H1 (cell line): Measurements from ENCODE around the gene CIZ1. TPM values are rescaled to one million over a fixed set of nuclear protein-coding genes. Genes with fewer than 3 reads are reported as not detected.

Source experiments
- CTCF ChIA-PET: fragments of 300-600 bp; sonication (Branson Sonifier 250); formaldehyde crosslinking; loops from one replicate; lab custom pipeline; 2021; ENCODE audit not compliant: partially characterized antibody; lab: Charles Lee
- POLR2A ChIA-PET: fragments of 300-600 bp; sonication (Branson Sonifier 250); formaldehyde crosslinking; loops from one replicate; lab custom pipeline; 2021; ENCODE audit warnings: inconsistent platforms; ENCODE audit not compliant: partially characterized antibody; lab: Charles Lee
- DNase-seq, 2 experiments: peaks; one replicate each; pipeline versions ENCODE4 v3.0.0 to v3.0.0-alpha.2; 2010 to 2022; ENCODE audit warnings: low spot score in 2 of 2, low read depth in 1 of 2, mixed read lengths in 1 of 2
- FAIRE-seq: peaks from 2 replicates; lab custom pipeline; 2011; peaks lifted over from hg19 to GRCh38; lab: Jason Lieb, UNC
- H2AFZ ChIP-seq: 2 replicates; pipeline ENCODE4 v1.8.1; 2012; ENCODE audit warnings: low read length, inconsistent platforms
- H2AK5ac ChIP-seq: 2 replicates; pipeline ENCODE4 v1.6.1; 2013; ENCODE audit warnings: low read depth, low read length
- H2BK120ac ChIP-seq: replicated peaks from 2 replicates; pipeline ENCODE3; 2013; ENCODE audit warnings: low read depth, low read length, inconsistent platforms
- H2BK12ac ChIP-seq: 2 replicates; pipeline ENCODE4 v1.6.1; 2013; ENCODE audit warnings: low read depth, low read length
- H2BK15ac ChIP-seq: 2 replicates; pipeline ENCODE4 v1.6.1; 2013; ENCODE audit warnings: low read length
- H2BK20ac ChIP-seq: 2 replicates; pipeline ENCODE4 v1.6.1; 2013; ENCODE audit warnings: low read length
- H2BK5ac ChIP-seq: 2 replicates; pipeline ENCODE4 v1.6.1; 2013; ENCODE audit warnings: low read depth, low read length
- H3K14ac ChIP-seq: 2 replicates; pipeline ENCODE4 v1.6.1; 2013; ENCODE audit warnings: inconsistent platforms; ENCODE audit not compliant: insufficient read length
- H3K18ac ChIP-seq: 2 replicates; pipeline ENCODE4 v1.6.1; 2013; ENCODE audit warnings: low read length; ENCODE audit errors: extremely low read depth
- H3K23ac ChIP-seq: 2 replicates; pipeline ENCODE4 v1.6.1; 2013; ENCODE audit warnings: inconsistent platforms; ENCODE audit not compliant: insufficient read length
- H3K23me2 ChIP-seq: 2 replicates; pipeline ENCODE4 v1.6.1; 2013; ENCODE audit warnings: low read depth, low read length
- H3K27ac ChIP-seq: 2 replicates; pipeline ENCODE4 v1.6.1; 2011; ENCODE audit warnings: low read depth, low read length, inconsistent platforms
- H3K27me3 ChIP-seq, 4 experiments: replicated peaks in 1 of 4; 1 replicate in 1 of 4; 2 replicates in 3 of 4; pipeline versions ENCODE4 v1.6.1 to v1.8.1; 2011 to 2013; ENCODE audit warnings: low read length in 3 of 4, mild to moderate bottlenecking in 3 of 4, inconsistent platforms in 2 of 4, mixed read lengths in 2 of 4, moderate library complexity in 1 of 4; ENCODE audit not compliant: control insufficient read depth in 3 of 4, insufficient read depth in 3 of 4; ENCODE audit errors: extremely low read depth in 1 of 4
- H3K36me3 ChIP-seq, 4 experiments: 2 replicates each; pipeline versions ENCODE4 v1.6.1 to v1.8.1; 2011 to 2013; ENCODE audit warnings: mild to moderate bottlenecking in 4 of 4, low read length in 3 of 4, moderate library complexity in 2 of 4, control low read depth in 1 of 4, inconsistent platforms in 1 of 4; ENCODE audit not compliant: insufficient read depth in 4 of 4, control insufficient read depth in 2 of 4
- H3K4ac ChIP-seq: replicated peaks from 2 replicates; pipeline ENCODE3; 2013; ENCODE audit warnings: low read length, low read depth, mixed read lengths, inconsistent platforms; ENCODE audit not compliant: insufficient read length
- H3K4me1 ChIP-seq, 4 experiments: replicated peaks in 1 of 4; 1 replicate in 1 of 4; 2 replicates in 3 of 4; pipeline versions ENCODE4 v1.6.1 to v1.8.1; 2011 to 2013; ENCODE audit warnings: low read length in 3 of 4, inconsistent platforms in 2 of 4, mixed read lengths in 1 of 4; ENCODE audit not compliant: insufficient read depth in 4 of 4, control insufficient read depth in 3 of 4
- H3K4me2 ChIP-seq, 2 experiments: 2 replicates each; pipeline versions ENCODE4 v1.6.1 to v1.8.1; 2011 to 2013; ENCODE audit warnings: low read depth in 2 of 2, low read length in 2 of 2, control low read depth in 1 of 2, inconsistent platforms in 1 of 2, mild to moderate bottlenecking in 1 of 2; ENCODE audit not compliant: insufficient read depth in 1 of 2
- H3K4me3 ChIP-seq, 4 experiments: fragments of 200-600, 300-600 bp in 1 of 4; sonication (generic), shearing (Covaris generic), sonication (Bioruptor Twin) in 1 of 4; 2 replicates each; pipeline versions ENCODE4 v1.5.1 to v1.8.1; 2011 to 2016; ENCODE audit warnings: low read length in 4 of 4, low read depth in 3 of 4, control low read depth in 2 of 4, inconsistent platforms in 2 of 4, mild to moderate bottlenecking in 2 of 4, mixed read lengths in 1 of 4, moderate library complexity in 1 of 4; ENCODE audit not compliant: insufficient read depth in 2 of 4; ENCODE audit errors: extremely low read depth in 1 of 4
- H3K56ac ChIP-seq: replicated peaks from 2 replicates; pipeline ENCODE3; 2013; ENCODE audit warnings: low read depth, mild to moderate bottlenecking, mixed read lengths, low read length, inconsistent platforms; ENCODE audit not compliant: insufficient read length
- H3K79me1 ChIP-seq: 2 replicates; pipeline ENCODE4 v1.6.1; 2013; ENCODE audit warnings: low read depth, low read length, control low read depth
- H3K79me2 ChIP-seq, 2 experiments: 2 replicates each; pipeline versions ENCODE4 v1.6.1 to v1.8.1; 2012 to 2013; ENCODE audit warnings: low read length in 2 of 2, mild to moderate bottlenecking in 2 of 2, inconsistent platforms in 1 of 2; ENCODE audit not compliant: insufficient read depth in 2 of 2, control insufficient read depth in 1 of 2
- H3K9ac ChIP-seq, 4 experiments: replicated peaks in 1 of 4; 1 replicate in 1 of 4; 2 replicates in 3 of 4; pipeline versions ENCODE4 v1.6.1 to v1.8.1; 2011 to 2013; ENCODE audit warnings: low read depth in 3 of 4, low read length in 3 of 4, control low read depth in 2 of 4, mild to moderate bottlenecking in 2 of 4, moderate library complexity in 2 of 4, inconsistent platforms in 1 of 4; ENCODE audit errors: extremely low read depth in 1 of 4
- H3K9me3 ChIP-seq, 2 experiments: 2 replicates each; pipeline versions ENCODE4 v1.6.1 to v1.8.1; 2012 to 2013; ENCODE audit warnings: mild to moderate bottlenecking in 2 of 2, moderate library complexity in 2 of 2, control low read depth in 1 of 2, inconsistent platforms in 1 of 2, low read depth in 1 of 2, low read length in 1 of 2, mixed read lengths in 1 of 2; ENCODE audit not compliant: insufficient read depth in 2 of 2
- H4K20me1 ChIP-seq, 2 experiments: replicated peaks in 1 of 2; 2 replicates each; pipeline versions ENCODE3 to v1.8.1; 2011 to 2013; ENCODE audit warnings: inconsistent platforms in 2 of 2, low read length in 2 of 2, mild to moderate bottlenecking in 1 of 2; ENCODE audit not compliant: insufficient read depth in 2 of 2, control insufficient read depth in 1 of 2
- H4K5ac ChIP-seq: 2 replicates; pipeline ENCODE4 v1.6.1; 2013; ENCODE audit warnings: low read length, low read depth, mixed read lengths, inconsistent platforms; ENCODE audit not compliant: insufficient read length
- H4K8ac ChIP-seq: 2 replicates; pipeline ENCODE4 v1.8.0; 2013; ENCODE audit warnings: mild to moderate bottlenecking, moderate library complexity, low read length, inconsistent platforms; ENCODE audit not compliant: insufficient read depth; ENCODE audit errors: extremely low read depth
- H4K91ac ChIP-seq: replicated peaks from 2 replicates; pipeline ENCODE3; 2013; ENCODE audit warnings: low read length, mixed read lengths, inconsistent platforms; ENCODE audit not compliant: insufficient read length
- BACH1 ChIP-seq: IDR thresholded peaks from 2 replicates; pipeline ENCODE4 v1.6.1; 2012; ENCODE audit warnings: low read length, improper control_type of control experiment
- CEBPB ChIP-seq: IDR thresholded peaks from 2 replicates; pipeline ENCODE4 v1.6.1; 2012; ENCODE audit warnings: low read depth, low read length
- CHD2 ChIP-seq: IDR thresholded peaks from 2 replicates; pipeline ENCODE4 v1.6.1; 2012; ENCODE audit warnings: low read length, improper control_type of control experiment
- GTF2F1 ChIP-seq: IDR thresholded peaks from 2 replicates; pipeline ENCODE4 v1.6.1; 2012; ENCODE audit warnings: low read depth, low read length, improper control_type of control experiment, borderline replicate concordance
- HDAC2 ChIP-seq, 2 experiments: fragments of 300-600 bp in 1 of 2; sonication (generic) in 1 of 2; IDR thresholded peaks; 2 replicates each; pipeline ENCODE4 v1.6.1; 2011 to 2012; ENCODE audit warnings: low read depth in 2 of 2, low read length in 2 of 2, mild to moderate bottlenecking in 2 of 2, moderate library complexity in 2 of 2, borderline replicate concordance in 1 of 2, inconsistent platforms in 1 of 2
- HDAC6 ChIP-seq: IDR thresholded peaks from one replicate; pipeline ENCODE4 v1.7.1; 2012; ENCODE audit warnings: low read depth, mild to moderate bottlenecking, inconsistent platforms, low read length, moderate library complexity
- KDM1A ChIP-seq: fragments of 200-600, 300-600 bp; sonication (generic); IDR thresholded peaks from 2 replicates; pipeline ENCODE4 v1.7.1; 2016; ENCODE audit warnings: mild to moderate bottlenecking, low read length, borderline replicate concordance
- NANOG ChIP-seq: IDR thresholded peaks from 2 replicates; pipeline ENCODE4 v1.6.1; 2011; ENCODE audit warnings: low read length, low read depth, mild to moderate bottlenecking, inconsistent platforms; ENCODE audit not compliant: insufficient read depth, poor library complexity, severe bottlenecking
- POU5F1 ChIP-seq: IDR thresholded peaks from 2 replicates; pipeline ENCODE4 v1.6.1; 2011; ENCODE audit warnings: low read depth, mild to moderate bottlenecking, low read length, moderate library complexity
- TBP ChIP-seq: IDR thresholded peaks from 2 replicates; pipeline ENCODE4 v1.6.1; 2011; ENCODE audit warnings: low read depth, low read length, improper control_type of control experiment
- WGBS, 2 experiments: shearing (Covaris generic) in 1 of 2; methylation state at CpG; one replicate each; pipeline versions ENCODE4 v1.1.6 to v1.1.7; 2013 to 2015; ENCODE audit warnings: low lambda C conversion rate in 2 of 2, mixed read lengths in 2 of 2, inconsistent platforms in 1 of 2, low coverage in 1 of 2, missing lambda C conversion rate in 1 of 2; ENCODE audit not compliant: insufficient replicate concordance in 2 of 2, insufficient coverage in 1 of 2, insufficient read length in 1 of 2; ENCODE audit errors: extremely low coverage in 1 of 2, missing lambda C conversion rate in 1 of 2; 5-methylcytosine and 5-hydroxymethylcytosine counted together
- polyA plus RNA-seq, 7 experiments: library from polyadenylated mRNA; depleted of rRNA in 3 of 7; stranded (reverse) in 5 of 7; unstranded in 2 of 7; fragments of >200 nt in 5 of 7; fragments of 200-250 nt in 2 of 7; gene quantifications; 1 replicate in 5 of 7; 2 replicates in 1 of 7; 4 replicates in 1 of 7; pipeline versions ENCODE4 v1.2.1 to v1.2.3, GENCODE V29; 2011 to 2013; ENCODE audit warnings: missing spikeins in 2 of 7, mixed read lengths in 2 of 7
- total RNA-seq: library from RNA; stranded (reverse); fragmentation: NEBNext Ultra II Directional; extraction: Animal tissue kit (Norgen Biotek cat#: 25700); gene quantifications from 2 replicates; pipeline ENCODE4 v1.2.1, GENCODE V29; 2021

Gene CIZ1
- total and polyA plus RNA-seq, 2 of the 8 experiments (the other 6 are each of a cell fraction or from before 2014, with no cell fraction given), result 66.0 to 107 TPM

GRCh38 chr9:128117613-128118471 is 73.5 kb downstream of the CIZ1 start:
- H3K9me3 ChIP-seq, result no peaks in the 10 kb centered on the region
- H4K5ac ChIP-seq, result no peak overlapping the region
- FAIRE-seq (peak; percentile 81), DNase-seq (peak; percentile 91 to 100)
- H2BK120ac ChIP-seq, result no peak overlapping the region
- peak overlapping the region in 1 of 2 experiments; percentile 64; a peak in 2 of 4 replicates for H3K4me2 ChIP-seq
- peaks cover 3 to 15% of the 10 kb centered on the region in 2 experiments for H4K20me1 ChIP-seq
- no peak overlapping the region for H4K91ac ChIP-seq
- no peak overlapping the region for H3K18ac ChIP-seq
- H2BK20ac ChIP-seq, result no peak overlapping the region
- peaks cover 0 to 4% (median under 1%) of the 10 kb centered on the region in 4 experiments; a peak in 3 of 7 replicates for H3K4me1 ChIP-seq
- peak overlapping the region; percentile 21 for H3K4ac ChIP-seq
- H3K27ac ChIP-seq, result no peak overlapping the region
- peaks cover 0 to 17% (median 3%) of the 10 kb centered on the region in 4 experiments; a peak in 5 of 8 replicates for H3K36me3 ChIP-seq
- H2BK5ac ChIP-seq, result 0 out of 2 replicates have a peak overlapping the region, but pooled peaks have one; percentile 24
- no peak overlapping the region for H3K23ac ChIP-seq
- H3K56ac ChIP-seq, result no peak overlapping the region
- no peak overlapping the region; the same call in 1 of the 2 replicates for H2AFZ ChIP-seq
- no peaks in the 10 kb centered on the region for H3K79me1 ChIP-seq
- H2AK5ac ChIP-seq, result 0 out of 2 replicates have a peak overlapping the region, but pooled peaks have one; percentile 26
- peak overlapping the region in 2 of 4 experiments; percentile 14 to 40; a peak in 5 of 8 replicates for H3K4me3 ChIP-seq
- H3K79me2 ChIP-seq, result no peaks in the 10 kb centered on the region
- no peak overlapping the region for H3K14ac ChIP-seq
- no peaks in the 10 kb centered on the region for H3K23me2 ChIP-seq
- POLR2A ChIA-PET, result interaction anchor here (0.6 to 5.9 kb wide), 7 partner anchors 12 to 179 kb away, joined by 3 to 119 read pairs (median 4); partner anchors contain the start of gene BBLN
- CTCF ChIA-PET, result interaction anchor here (0.6 to 9.1 kb wide), 63 partner anchors 8 to 1162 kb away, joined by 3 to 114 read pairs (median 5); partner anchors contain the start of genes NAIF1, PTGES2 and SLC25A25
- WGBS, 2 experiments, result 21% methylated on average over 27 of the region's 27 CpGs; no CpG with 5 or more reads in 1 of the 2 experiments
- peak overlapping the region; percentile 46 for H2BK15ac ChIP-seq
- no peaks in the 10 kb centered on the region for H3K27me3 ChIP-seq
- H2BK12ac ChIP-seq, result no peak overlapping the region
- H4K8ac ChIP-seq, result no peak overlapping the region
- H3K9ac ChIP-seq, result 0 out of 7 replicates have a peak overlapping the region, but pooled peaks of 2 of the 4 experiments have one; percentile 4 to 8
- TF ChIP-seq CEBPB (no peak), POU5F1 (no peak), HDAC6 (no peak), CHD2 (peak; percentile 46; the same call in 1 of the 2 replicates), BACH1 (no peak), TBP (0 out of 2 replicates have a peak, but pooled peaks have one; percentile 49), GTF2F1 (no peak), HDAC2 (IDR thresholded peaks at IDR 0.05; ENCODE audit: borderline replicate concordance in 1 of 2, low read depth in 2 of 2, low read length in 2 of 2) (0 out of 4 replicates have a peak, but pooled peaks of 1 of the 2 experiments have one; percentile 7), KDM1A (peak; percentile 34; the same call in 1 of the 2 replicates), NANOG (peak; percentile 40)
